K562 (cell line): ENCODE results near the gene PGAP3.

Experiments
- CTCF ChIP-seq, 3 experiments: IDR thresholded peaks in 2 of 3; conservative IDR thresholded peaks in 1 of 3; 2 replicates each; pipeline ENCODE4 v1.5.1; 2011 to 2012; ENCODE audit warnings: low read length in 3 of 3, mild to moderate bottlenecking in 3 of 3, control low read depth in 2 of 3, improper control_type of control experiment in 1 of 3, inconsistent platforms in 1 of 3, low read depth in 1 of 3, mixed read lengths in 1 of 3, moderate library complexity in 1 of 3; ENCODE audit not compliant: insufficient read depth in 2 of 3
- FOSL1 ChIP-seq: fragments of 200-800 bp; sonication (Bioruptor generic); conservative IDR thresholded peaks from 2 replicates; pipeline ENCODE4 v1.6.1; 2016; ENCODE audit warnings: missing genetic modification characterization, missing compliant biosample characterization
- FOXK2 ChIP-seq, 2 experiments: fragments of 450-650 bp; IDR thresholded peaks in 1 of 2; conservative IDR thresholded peaks in 1 of 2; 2 replicates each; pipeline ENCODE4 v1.6.1; 2016; ENCODE audit warnings: low read depth in 2 of 2, mild to moderate bottlenecking in 1 of 2
- POLR2AphosphoS5 ChIP-seq: IDR thresholded peaks from 2 replicates; pipeline ENCODE4 v1.6.1; 2011; ENCODE audit warnings: mild to moderate bottlenecking, low read depth, low read length, moderate library complexity; ENCODE audit not compliant: control insufficient read depth, insufficient read depth
- ZEB2 ChIP-seq: fragments of 450-650 bp; IDR thresholded peaks from 2 replicates; pipeline ENCODE4 v1.6.1; 2016
- ZNF197 ChIP-seq: fragments of 200-800 bp; sonication (Bioruptor generic); IDR thresholded peaks from 2 replicates; pipeline ENCODE4 v1.6.1; 2016; ENCODE audit warnings: low read depth, missing genetic modification characterization, missing compliant biosample characterization
- TF ChIP-seq, protein P1 (sequence below): sonication (generic); formaldehyde crosslinking; IDR thresholded peaks from 2 replicates; pipeline ENCODE4 v1.5.0; 2020; ENCODE audit warnings: missing genetic modification reagents

GRCh38 chr17:39622380-39623006 is 65.4 kb downstream of the PGAP3 start:
- no peak for TF ChIP-seq CTCF (IDR thresholded peaks at IDR 0.05 in 2 of 3, conservative IDR thresholded peaks at IDR 0.05 in 1 of 3; ENCODE audit: insufficient read depth in 2 of 3, low read depth in 1 of 3, low read length in 3 of 3)
- TF ChIP-seq FOSL1 (tag) = no peak
- TF ChIP-seq POLR2AphosphoS5 = no peak
- no peak for TF ChIP-seq FOXK2 (conservative IDR thresholded peaks at IDR 0.05 in 1 of 2, IDR thresholded peaks at IDR 0.05 in 1 of 2; ENCODE audit: low read depth in 2 of 2)
- TF ChIP-seq ZNF197 (CRISPR knock-in tag) = no peak
- TF ChIP-seq ZEB2 = no peak
- TF ChIP-seq, protein P1, sequence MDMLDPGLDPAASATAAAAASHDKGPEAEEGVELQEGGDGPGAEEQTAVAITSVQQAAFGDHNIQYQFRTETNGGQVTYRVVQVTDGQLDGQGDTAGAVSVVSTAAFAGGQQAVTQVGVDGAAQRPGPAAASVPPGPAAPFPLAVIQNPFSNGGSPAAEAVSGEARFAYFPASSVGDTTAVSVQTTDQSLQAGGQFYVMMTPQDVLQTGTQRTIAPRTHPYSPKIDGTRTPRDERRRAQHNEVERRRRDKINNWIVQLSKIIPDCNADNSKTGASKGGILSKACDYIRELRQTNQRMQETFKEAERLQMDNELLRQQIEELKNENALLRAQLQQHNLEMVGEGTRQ (CRISPR knock-in tag) = no peak
